OCI-LY7 (cell line): ENCODE data around the gene FBRSL1. TPM values are rescaled to one million over a fixed set of nuclear protein-coding genes. Genes with fewer than 3 reads are reported as not detected.

Source experiments
- BruUV-seq: library from RNA; stranded (reverse); fragments of 400-500 nt; replicated peaks from 2 replicates; lab custom pipeline; 2021; lab: Mats Ljungman, UMichigan
- CTCF ChIA-PET: fragments of 300-600 bp; sonication (Branson Sonifier 250); formaldehyde crosslinking; loops from one replicate; lab custom pipeline; 2022; ENCODE audit warnings: antibody characterized with exemption; ENCODE audit not compliant: unreplicated experiment; lab: Charles Lee
- POLR2A ChIA-PET: fragments of 300-600 bp; sonication (Branson Sonifier 250); formaldehyde crosslinking; loops from one replicate; lab custom pipeline; 2022; ENCODE audit warnings: antibody characterized with exemption; lab: Charles Lee
- DNase-seq: peaks from one replicate; pipeline ENCODE4 v3.0.0-alpha.2; 2015; ENCODE audit warnings: low spot score
- H2AFZ ChIP-seq: fragments of 200-600 bp; sonication (generic), shearing (Covaris generic); 2 replicates; pipeline ENCODE4 v1.6.1; 2014; ENCODE audit warnings: mild to moderate bottlenecking, antibody characterized with exemption, low read length, moderate library complexity
- H3K27ac ChIP-seq: fragments of 200-600 bp; sonication (generic); 2 replicates; pipeline ENCODE4 v1.5.1; 2014; ENCODE audit warnings: mixed run types, low read depth, mild to moderate bottlenecking, moderate library complexity, low read length, inconsistent platforms; ENCODE audit not compliant: poor library complexity, severe bottlenecking
- H3K36me3 ChIP-seq: fragments of 200-600 bp; sonication (generic); 2 replicates; pipeline ENCODE4 v1.6.1; 2014; ENCODE audit warnings: mild to moderate bottlenecking, antibody characterized with exemption, low read length, moderate library complexity, mixed read lengths; ENCODE audit not compliant: insufficient read depth
- H3K4me1 ChIP-seq: fragments of 200-600 bp; sonication (generic); 2 replicates; pipeline ENCODE4 v1.5.1; 2014; ENCODE audit warnings: mild to moderate bottlenecking, low read length; ENCODE audit not compliant: insufficient read depth, poor library complexity, severe bottlenecking
- H3K4me2 ChIP-seq: fragments of 200-600 bp; sonication (generic); 2 replicates; pipeline ENCODE4 v1.6.1; 2014; ENCODE audit warnings: mild to moderate bottlenecking, low read length
- H3K4me3 ChIP-seq: fragments of 200-600 bp; sonication (generic); 2 replicates; pipeline ENCODE4 v1.5.1; 2014; ENCODE audit warnings: mild to moderate bottlenecking, low read depth, low read length; ENCODE audit not compliant: poor library complexity, severe bottlenecking
- H3K79me2 ChIP-seq: fragments of 200-600 bp; sonication (generic); 2 replicates; pipeline ENCODE4 v1.6.1; 2016; ENCODE audit warnings: low read depth, mild to moderate bottlenecking, low read length, moderate library complexity, mixed read lengths; ENCODE audit not compliant: insufficient read depth
- H3K9me2 ChIP-seq: fragments of 200-600 bp; sonication (generic); 2 replicates; pipeline ENCODE4 v1.6.1; 2016; ENCODE audit warnings: mild to moderate bottlenecking, low read length, mixed read lengths; ENCODE audit not compliant: insufficient read depth
- H3K9me3 ChIP-seq: fragments of 200-600 bp; sonication (generic); 2 replicates; pipeline ENCODE4 v1.6.1; 2014; ENCODE audit warnings: mild to moderate bottlenecking, mixed run types, low read length, mixed read lengths
- H4K20me1 ChIP-seq: fragments of 200-600 bp; sonication (generic); 2 replicates; pipeline ENCODE4 v1.6.1; 2014; ENCODE audit warnings: mild to moderate bottlenecking, antibody characterized with exemption, low read length, moderate library complexity, mixed read lengths; ENCODE audit not compliant: insufficient read depth
- CTCF ChIP-seq: fragments of 200-600 bp; sonication (generic); conservative IDR thresholded peaks from 2 replicates; pipeline ENCODE4 v1.5.1; 2014; ENCODE audit warnings: mild to moderate bottlenecking, antibody characterized with exemption, low read length, moderate library complexity, mixed read lengths
- EZH2phosphoT487 ChIP-seq: fragments of 200-600 bp; sonication (generic); IDR thresholded peaks from 2 replicates; pipeline ENCODE4 v1.6.1; 2018; ENCODE audit warnings: low read depth, borderline replicate concordance, mild to moderate bottlenecking, mixed run types, antibody characterized with exemption, low read length, moderate library complexity, mixed read lengths
- intact Hi-C: fragments of 100-400 bp; cut with micrococcal nuclease; formaldehyde crosslinking; loops from one replicate; pipeline ENCODE4 v1.10.0; 2022; ENCODE audit not compliant: unreplicated experiment
- total RNA-seq, 2 experiments: library from RNA; depleted of rRNA in 1 of 2; stranded (reverse); fragments of >200 nt in 1 of 2; shearing (Covaris generic) in 1 of 2; gene quantifications; 2 replicates each; pipeline ENCODE4 v1.2.3, GENCODE V29; 2014 to 2022

The FBRSL1 gene
- total RNA-seq, 2 experiments from 2014 or later = 24.6 to 87.8 TPM

GRCh38 chr12:132551641-132552031, 61.7 kb downstream of the FBRSL1 start:
- H3K9me3 ChIP-seq = no peaks in the 10 kb centered on the region
- no peaks in the 10 kb centered on the region for H4K20me1 ChIP-seq
- CTCF ChIA-PET = no interaction called here
- H3K9me2 ChIP-seq = no peaks in the 10 kb centered on the region
- no peaks in the 10 kb centered on the region for H3K79me2 ChIP-seq
- H3K27ac ChIP-seq = no peak overlapping the region
- no peaks in the 10 kb centered on the region for H3K36me3 ChIP-seq
- H2AFZ ChIP-seq = no peak overlapping the region
- DNase-seq = no peak
- POLR2A ChIA-PET = interaction anchor here (0.5 kb wide), 1 partner anchor 1753 kb away, joined by 4 read pairs; no protein-coding TSS in a partner anchor
- H3K4me1 ChIP-seq = no peaks in the 10 kb centered on the region
- no peak overlapping the region for H3K4me3 ChIP-seq
- no TSS peak for BruUV-seq
- intact Hi-C loops = no loop called here
- TF ChIP-seq EZH2phosphoT487 (no peak), CTCF (no peak)
- no peak overlapping the region for H3K4me2 ChIP-seq

- TF ChIP-seq CTCF (peak; percentile 66), EZH2phosphoT487 (no peak)
- Histone ChIP-seq H3K4me2 (no peak overlapping the region), H3K36me3 (no peaks in the 10 kb centered on the region), H3K9me2 (no peaks in the 10 kb centered on the region), H3K9me3 (no peaks in the 10 kb centered on the region), H3K27ac (no peak overlapping the region), H3K4me3 (no peak overlapping the region), H2AFZ (no peak overlapping the region), H3K4me1 (peaks cover 11% of the 10 kb centered on the region), H3K79me2 (no peaks in the 10 kb centered on the region), H4K20me1 (no peaks in the 10 kb centered on the region)
- CTCF ChIA-PET = no interaction called here
- intact Hi-C loops = no loop called here
- BruUV-seq = no TSS peak
- POLR2A ChIA-PET = no interaction called here
- peak; percentile 26 for DNase-seq
These were observed 65.1 kb downstream of the FBRSL1 start for GRCh38 chr12:132554845-132555630.

GRCh38 chr12:132555686-132556085, 65.7 kb downstream of the FBRSL1 start:
- no peak overlapping the region for H3K4me3 ChIP-seq
- H3K4me2 ChIP-seq = no peak overlapping the region
- no peak overlapping the region for H3K27ac ChIP-seq
- H3K9me3 ChIP-seq = no peaks in the 10 kb centered on the region
- no peak for DNase-seq
- H3K9me2 ChIP-seq = no peaks in the 10 kb centered on the region
- no TSS peak for BruUV-seq
- H2AFZ ChIP-seq = no peak overlapping the region
- TF ChIP-seq EZH2phosphoT487 = no peak
- TF ChIP-seq CTCF = no peak
- CTCF ChIA-PET = no interaction called here
- H3K36me3 ChIP-seq = no peaks in the 10 kb centered on the region
- POLR2A ChIA-PET = no interaction called here
- H4K20me1 ChIP-seq = no peaks in the 10 kb centered on the region
- no peaks in the 10 kb centered on the region for H3K79me2 ChIP-seq
- intact Hi-C loops = no loop called here
- H3K4me1 ChIP-seq = peaks cover 13% of the 10 kb centered on the region
